Stimulated activated CD4-positive, alpha-beta T cell treated with anti-CD3 and anti-CD28 coated beads, Interleukin-4, amount 100 ng/mL, for 1 hour (primary cell): ENCODE results near the gene CDX2.
"Not testable (repeated sequence)": the region's sequence is repeated elsewhere in the genome, so short reads cannot be mapped to it uniquely, and the experiment has no call there.

Experiments used
- DNase-seq: peaks from one replicate; pipeline ENCODE4 v3.0.0-alpha.2; 2020

CDX2 gene

DNA sequence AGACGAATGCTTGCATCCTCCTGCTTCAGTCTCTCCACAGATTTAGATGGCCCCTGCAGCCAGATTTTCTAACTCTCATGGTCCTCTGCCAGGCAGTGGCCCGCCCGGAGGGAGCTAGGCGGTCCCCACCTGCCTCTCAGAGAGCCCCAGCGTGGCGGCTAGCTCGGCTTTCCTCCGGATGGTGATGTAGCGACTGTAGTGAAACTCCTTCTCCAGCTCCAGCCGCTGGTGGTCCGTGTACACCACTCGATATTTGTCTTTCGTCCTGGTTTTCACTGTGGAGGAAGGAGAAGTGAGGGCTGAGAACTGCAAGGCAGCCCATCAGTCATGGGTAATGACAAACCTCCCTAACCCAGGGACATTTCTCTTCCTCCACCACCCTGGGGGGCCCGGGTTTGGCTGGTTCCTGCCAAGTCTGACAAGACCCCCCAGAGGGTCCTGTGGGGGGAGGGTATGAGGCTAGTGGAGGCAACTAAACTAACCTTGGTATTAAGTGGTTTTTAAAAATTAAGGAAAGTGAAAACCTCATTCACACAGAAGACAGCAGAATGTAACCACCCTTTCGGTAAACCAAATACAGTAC is 4.3 kb downstream of the CDX2 start:
- DNase-seq = no peak

DNA sequence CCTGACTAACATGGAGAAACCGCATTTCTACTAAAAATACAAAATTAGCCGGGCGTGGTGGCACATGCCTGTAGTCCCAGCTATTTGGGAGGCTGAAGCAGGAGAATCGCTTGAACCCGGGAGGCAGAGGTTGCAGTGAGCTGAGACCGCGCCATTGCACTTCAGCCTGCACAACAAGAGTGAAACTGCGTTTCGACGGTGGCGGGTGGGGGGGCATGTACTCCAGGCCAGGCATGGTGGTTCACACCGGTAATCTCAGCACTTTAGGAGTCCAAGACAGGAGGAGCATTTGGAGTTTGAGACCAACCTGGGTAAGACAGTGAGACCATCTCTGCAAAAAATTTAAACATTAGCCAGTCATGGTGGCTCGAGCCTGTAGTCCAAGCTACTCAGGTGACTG is 4.9 kb downstream of the CDX2 start:
- not testable (repeated sequence) for DNase-seq

DNA sequence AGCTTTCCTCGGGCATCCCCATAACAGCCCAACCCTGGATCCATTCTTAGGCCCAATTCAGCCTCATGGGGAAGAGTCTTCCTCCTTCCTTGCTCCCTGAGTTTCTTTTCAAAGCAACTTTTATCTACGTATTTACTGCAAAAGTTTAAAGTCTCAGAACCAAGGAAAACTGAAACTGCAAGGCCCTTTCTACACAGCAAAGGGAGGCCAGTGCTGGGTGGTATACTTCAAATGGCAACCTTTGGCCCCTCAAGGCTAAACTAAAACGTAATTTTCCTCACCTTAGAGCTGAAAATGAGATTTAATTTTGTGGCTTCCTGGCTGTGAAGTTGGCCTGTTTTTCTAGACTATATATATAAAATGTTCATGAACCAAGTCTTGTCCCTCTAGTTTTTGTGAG is 5.6 kb downstream of the CDX2 start:
- DNase-seq = no peak

DNA sequence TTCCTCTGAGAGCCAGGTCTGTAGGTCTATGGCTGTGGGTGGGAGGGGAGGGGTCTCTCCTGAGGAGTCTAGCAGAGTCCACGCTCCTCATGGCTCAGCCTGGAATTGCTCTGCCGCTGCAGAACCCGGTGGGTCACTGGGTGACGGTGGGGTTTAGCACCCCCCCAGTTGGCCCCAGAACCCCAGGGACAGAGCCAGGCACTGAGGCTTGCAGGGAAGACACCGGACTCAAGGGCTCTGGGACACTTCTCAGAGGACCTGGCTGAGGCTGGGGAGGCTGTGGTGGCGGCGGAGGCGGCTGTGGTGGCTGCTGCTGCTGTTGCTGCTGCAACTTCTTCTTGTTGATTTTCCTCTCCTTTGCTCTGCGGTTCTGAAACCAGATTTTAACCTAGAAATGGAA is 6.1 kb downstream of the CDX2 start:
- no peak for DNase-seq

DNA sequence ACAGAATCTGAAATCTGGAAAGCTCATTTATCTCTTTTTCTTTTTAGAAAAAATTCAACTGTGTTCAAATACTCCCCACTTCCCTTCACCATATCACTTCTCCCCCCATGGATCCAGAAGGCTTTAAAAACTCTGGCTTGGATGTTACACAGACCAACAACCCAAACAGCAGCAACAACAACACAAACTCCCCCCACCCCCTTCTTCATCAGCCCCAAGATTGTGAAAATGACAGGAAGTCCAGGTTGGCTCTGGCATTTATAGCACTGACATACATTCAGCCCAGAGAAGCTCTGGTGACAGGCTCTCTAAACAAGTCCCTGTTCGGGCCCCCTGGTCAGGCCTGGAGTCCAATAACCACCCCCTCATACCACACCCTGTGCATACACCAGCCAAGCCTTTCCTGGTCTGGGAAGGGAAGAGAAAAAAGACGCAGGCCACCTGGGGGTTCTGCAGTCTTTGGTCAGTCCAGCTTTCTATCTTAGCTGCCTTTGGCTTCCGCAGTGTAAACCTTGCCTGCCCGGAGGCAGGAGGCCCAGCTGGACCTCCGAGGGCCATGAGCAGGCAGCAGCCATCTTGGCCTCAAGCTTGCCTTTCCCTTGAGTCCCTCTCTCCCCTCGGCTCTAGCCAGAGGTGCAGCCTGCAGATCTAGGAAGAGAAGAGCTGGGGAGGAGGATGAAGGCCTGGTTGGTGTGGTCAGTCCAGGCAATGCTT is 6.8 kb downstream of the CDX2 start:
- DNase-seq = no peak

DNA sequence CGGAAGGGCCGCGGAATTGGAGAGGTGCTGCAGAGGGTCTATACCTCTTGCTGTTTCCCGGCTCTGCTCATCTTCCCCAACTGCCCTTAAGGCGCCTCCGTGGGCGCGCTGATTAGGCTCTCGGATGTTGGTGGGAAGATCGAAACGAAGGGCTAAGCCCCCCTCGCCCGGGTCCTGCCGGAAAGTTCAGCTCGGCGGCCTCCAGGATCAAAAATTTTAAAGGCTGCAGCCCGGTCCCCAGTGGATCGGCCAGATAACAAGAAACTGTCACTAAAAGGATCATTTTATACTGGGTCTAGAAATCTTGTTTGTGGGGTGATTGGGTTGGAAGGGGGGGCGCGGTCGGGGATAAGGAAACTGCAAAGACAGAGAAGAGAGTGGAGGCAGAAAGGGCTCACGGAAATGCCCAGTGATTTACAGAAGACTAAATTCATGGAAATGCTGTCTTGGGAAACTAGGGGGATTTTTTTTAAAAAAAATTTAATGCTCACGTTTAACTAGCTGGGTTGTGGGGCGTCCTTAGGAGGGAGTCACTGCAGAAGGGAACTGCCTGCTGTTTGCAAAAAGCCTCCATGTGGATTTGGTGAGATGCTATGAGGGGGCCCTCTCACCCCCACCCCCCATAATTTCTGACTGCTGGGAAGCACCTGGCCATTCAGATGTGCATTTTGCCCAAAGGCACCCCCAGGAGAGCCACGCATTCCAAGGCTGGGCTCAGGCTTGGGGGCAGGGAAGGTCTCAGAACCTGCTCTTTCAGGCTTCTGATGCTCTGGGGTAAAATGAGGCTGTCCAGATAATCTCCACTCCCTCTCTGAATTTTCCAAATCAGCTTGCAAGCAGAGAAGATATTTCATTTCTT is 7.7 kb downstream of the CDX2 start:
- DNase-seq = no peak

DNA sequence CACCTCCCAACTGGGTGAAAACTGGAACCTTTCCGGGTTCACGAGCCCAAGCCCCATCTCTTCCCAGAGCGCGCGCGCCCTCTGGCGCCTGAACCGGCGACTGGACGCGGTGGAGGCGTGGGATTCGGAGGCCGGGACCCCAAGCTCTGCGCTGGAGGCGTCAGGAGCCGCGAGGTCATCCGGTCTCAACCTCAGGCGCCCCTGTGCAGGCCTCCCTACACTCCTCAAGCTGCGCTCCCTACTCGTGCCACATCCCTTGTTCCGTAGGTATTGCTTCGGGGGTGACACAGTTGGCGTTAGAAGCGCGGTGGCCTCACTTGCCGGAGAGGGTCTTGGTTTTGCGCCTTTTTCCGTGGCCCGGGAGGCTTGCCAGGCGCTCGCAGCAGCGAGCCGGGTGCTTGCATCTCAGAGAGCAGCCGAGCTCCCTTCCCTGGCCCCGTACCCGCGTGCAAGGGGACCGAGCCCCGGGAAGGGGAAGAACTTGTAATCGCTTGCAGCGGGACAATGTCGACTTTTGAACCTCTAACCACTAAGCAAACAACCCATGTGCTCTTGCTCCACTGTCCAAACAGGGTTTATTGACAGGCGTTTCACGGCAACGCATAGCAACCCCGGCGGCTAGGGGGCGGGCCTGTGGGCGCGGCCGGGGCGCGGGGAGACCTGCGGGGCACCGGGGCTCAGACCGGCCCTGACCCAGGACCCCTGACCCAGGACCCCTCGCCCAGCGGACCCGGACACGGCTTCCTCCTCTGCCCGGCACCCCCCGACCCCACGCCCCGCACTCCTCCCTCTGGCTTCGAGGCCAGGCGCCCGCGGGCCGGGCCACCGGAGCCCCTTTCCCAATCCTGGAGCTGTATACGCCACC is 8.5 kb downstream of the CDX2 start:
- no peak for DNase-seq

DNA sequence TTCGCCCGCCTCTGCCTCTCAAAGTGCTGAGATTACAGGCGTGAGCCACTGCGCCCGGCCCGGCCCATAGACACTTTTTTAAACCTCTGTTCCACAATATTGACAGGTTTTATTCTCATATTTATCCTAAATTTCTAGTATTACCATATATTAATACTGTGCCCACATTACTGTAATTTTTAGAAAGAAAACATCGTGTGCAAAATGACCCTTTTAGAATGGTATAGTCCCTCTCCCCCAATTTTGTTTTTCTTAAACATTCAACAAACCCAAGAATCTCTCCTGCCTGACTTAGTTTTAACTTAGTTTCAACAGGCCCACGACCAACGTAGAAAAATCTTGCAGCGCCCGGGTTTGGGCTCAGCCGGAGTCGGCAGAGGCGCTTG is 9.1 kb downstream of the CDX2 start:
- no peak for DNase-seq

DNA sequence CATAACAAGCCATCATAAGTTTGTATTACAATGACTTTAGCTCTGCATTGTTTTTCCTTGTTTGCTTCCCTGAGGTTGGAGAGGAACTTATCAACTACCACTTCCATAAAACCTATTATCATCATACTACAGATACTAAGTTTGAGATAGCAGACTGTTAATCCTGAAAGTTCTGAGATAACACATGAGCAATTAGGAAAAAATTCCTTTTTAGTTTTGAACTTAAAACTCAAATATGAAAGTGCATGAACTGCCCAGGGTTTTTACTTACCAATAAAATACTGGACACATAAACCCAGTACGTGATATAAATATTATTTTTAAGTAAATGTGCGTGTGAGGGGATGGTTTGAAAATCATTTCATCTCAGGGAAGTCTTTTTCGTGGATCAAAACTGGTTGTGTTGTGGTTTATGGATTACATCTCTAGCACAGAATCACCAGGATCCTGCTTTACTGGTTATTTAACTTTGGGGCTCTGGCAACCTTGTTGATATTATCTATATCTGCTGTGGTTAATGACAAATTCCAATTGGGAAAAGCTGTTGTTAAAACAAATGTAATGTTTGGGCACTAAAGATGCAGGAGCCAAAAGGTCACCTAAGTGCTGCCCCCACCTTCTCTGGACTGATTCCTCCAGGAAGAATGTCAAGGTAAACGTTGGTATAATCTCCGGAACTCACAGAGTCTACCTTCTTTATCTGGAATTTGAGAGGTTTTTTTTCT is 12.4 kb downstream of the CDX2 start:
- no peak for DNase-seq

DNA sequence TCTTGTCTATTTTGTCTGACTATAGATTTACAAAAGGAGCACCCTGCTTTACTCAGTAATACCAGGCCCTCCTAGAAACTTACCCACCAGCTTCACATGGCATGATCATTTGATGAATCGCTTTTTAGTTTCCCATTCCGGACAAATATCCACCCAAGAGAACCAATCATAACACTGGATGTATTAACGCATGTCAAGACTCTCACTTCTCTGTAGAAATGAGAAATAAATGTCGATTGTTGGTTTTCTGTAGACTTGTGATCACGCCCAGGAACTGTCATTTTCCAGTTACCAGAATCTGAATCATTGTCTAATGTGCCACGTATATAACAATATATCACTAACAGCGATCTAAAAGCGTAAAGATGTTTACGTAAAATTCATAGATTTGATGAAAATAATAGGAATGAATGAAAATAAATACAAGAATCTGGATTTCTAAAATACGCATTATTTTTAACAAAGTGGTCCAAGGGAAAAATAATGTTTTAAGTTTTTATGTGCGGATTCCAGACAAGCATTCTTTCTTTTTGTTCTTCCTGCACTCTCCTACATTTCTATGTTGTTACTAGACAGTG is 14.0 kb downstream of the CDX2 start:
- no peak for DNase-seq

DNA sequence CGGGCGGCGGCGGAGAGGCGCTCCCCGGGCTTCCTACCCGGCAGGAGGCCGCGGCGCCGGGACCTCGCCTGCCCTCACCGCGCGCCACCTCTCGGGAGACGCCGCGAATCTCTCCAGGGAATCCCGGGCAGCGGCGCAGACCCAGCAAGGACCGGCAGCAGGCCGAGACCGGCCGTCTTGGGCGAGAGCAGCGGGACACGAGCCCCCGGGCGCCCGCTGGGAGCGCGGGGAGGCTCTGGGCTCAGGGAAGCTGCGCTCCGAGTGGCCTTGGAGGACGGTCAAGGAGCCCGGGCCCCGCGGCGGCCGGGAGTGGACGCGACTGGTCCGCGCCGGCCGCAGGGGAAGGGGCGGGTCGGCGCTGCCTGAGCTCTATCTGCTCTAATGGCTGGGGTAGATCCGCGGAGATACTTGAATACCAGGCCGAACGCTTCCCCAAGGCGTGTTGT is 14.7 kb downstream of the CDX2 start:
- DNase-seq = no peak

DNA sequence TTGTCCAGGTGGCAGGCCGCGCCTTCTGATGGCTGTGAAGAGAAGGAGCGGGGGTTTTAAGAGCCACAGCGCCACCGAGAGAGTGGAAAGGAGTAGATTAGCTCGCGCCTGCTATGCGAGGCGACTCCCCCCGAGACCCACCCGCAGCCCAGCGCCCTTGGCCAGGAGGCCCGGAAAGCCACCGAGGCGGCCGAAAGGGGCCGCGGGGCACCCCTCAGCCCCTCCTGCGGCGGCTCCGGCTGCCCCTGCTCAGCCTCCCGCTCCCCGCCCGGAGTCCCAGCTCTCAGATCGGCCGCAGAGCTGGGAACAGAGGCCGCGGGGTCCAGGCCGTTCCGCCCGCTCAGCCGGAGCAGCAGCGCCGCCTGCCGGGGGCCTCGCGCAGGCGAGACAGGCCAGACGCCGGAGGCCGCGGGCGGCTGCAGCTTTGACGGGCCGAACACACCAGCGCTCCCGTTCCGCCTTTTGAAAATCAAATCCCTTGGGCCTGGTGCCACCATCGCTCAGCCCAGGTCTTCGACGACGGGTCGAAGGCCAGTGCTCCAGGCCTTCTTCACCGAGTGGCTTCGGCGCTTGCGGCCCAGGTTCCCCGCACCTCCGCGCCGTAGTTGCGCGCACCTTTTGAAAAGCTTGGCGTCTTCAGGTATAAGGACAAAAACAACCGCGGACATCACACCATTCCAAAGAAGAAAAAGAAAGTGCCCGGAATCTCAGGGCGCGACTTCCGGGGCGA is 15.3 kb downstream of the CDX2 start:
- peak; percentile 69 for DNase-seq

DNA sequence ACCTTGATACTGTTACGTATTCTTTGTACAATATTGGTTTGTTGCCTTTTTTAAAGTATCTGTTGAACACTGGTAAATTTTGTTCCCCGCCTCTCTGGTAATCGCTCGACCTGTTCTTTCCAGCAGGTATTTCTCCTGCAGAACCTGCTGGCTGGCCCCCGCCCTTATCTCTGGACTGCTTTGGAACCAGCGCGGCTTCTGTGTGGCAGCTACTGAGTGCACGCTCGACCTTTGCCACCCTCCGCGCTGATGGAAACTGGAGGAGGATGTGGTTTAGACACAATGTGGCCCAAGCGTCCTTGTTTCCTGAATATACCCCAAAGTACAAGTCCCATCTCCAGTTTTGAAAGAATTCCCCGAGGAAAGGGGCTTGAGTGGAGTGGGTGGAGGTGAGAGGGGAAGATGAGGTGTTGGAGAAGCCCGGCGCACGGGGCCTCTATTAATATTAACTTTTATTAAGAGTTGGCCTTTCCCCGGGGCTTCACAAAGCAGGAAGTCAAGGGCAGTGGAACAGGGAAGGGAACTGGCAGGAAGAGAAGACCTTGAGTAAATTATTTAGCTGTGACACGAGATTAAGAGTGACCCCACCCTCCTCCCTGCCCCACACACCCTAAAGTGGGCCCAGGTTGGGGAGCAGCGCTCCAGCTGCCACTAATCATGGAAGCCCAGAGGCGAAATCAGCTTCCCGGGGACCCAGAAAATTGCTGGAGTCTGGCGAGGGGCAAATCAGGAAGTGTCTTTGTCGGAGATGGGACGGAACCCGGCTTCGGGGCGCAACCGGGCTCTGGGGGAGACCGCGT is 16.0 kb downstream of the CDX2 start:
- no peak for DNase-seq

DNA sequence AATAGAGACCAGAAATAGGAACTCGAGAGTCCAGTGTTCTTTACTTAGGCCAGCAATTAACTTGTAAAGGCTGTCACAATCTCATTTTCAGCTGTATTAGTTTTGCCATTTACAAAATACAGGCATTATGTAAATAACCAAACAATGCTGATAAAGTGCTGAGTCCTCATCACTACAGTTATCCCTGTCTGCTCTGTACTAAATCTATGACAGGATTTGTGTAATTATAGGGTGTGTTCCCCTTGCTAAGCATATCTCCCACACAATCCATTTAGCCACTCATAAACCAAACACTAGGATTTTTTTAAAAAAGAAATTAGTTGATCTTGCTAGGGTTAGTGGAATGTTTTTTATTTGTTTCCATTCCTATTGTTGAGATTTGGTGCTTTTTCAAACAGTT is 26.1 kb downstream of the CDX2 start:
- DNase-seq = no peak

DNA sequence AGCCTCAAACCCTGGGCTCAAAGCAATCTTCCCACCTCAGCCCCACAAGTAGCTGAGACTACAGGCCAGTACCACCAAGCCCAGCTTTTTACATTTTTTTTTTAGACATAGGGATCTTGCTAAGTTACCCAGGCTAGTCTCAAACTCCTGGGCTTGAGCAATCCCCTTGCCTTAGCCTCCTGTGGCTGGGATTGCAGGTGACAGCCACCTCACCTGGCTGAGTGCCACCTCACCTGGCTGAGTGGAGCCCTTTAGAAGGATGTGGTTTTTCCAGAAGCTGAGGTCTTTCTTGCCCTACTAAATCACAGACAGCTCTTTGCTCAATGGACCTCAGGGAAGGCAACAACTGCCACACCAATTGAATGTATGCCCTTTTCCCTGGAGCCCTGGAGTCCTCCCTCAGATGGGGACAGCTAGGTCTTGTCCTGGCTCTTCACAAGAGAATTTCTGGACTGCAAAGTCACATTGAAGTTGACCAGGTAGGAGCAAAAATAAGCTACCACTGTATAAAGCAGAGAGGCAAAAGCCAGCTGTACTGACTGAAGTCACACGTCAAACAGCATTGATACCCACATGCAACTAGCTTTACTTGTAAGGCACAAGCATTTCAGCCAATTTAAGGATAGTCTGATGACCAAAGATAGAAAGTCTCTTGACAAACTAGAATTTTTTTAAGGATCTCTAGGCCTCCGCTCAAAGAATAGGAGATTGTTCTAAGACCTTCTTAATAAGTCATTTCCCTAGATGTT is 35.4 kb downstream of the CDX2 start:
- no peak for DNase-seq

DNA sequence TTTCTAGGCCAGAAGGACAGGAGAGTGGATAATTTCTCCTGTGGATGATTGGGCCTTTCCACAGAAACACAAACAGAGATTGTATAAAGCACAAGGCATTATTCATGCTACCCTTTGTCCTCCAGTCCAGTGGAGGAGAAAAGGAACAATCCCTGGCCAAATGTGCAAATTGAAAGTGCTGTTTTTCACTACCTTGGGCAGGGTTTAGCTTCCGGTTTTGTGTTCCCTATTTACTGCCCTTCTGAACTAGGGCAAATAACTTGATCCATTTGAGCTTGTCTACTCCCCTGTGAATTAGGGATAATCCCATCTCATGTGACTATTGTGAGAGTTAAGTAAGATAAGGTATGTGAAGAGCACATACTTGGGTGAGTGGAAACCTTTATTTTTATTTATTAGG is 36.0 kb downstream of the CDX2 start:
- DNase-seq = no peak

DNA sequence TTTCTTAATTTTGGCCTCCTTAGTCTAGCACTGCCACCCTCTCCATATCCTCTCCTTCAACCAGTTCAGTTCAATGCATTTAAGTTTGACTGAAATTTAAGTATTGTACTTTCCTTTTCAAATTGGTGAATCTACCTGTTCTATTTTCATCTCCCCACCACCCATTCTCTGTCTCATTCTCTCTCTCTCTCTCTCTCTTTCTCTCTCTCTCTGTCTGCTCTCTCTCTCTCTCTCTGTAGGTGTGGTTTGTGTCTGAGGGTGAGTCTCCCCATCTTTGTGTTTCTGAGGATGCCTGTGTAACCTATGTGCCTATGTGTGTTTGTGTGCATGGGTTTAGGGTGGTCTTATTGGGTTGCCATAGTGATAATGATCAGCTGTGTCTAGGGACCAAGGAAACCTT is 39.2 kb downstream of the CDX2 start:
- DNase-seq = no peak

DNA sequence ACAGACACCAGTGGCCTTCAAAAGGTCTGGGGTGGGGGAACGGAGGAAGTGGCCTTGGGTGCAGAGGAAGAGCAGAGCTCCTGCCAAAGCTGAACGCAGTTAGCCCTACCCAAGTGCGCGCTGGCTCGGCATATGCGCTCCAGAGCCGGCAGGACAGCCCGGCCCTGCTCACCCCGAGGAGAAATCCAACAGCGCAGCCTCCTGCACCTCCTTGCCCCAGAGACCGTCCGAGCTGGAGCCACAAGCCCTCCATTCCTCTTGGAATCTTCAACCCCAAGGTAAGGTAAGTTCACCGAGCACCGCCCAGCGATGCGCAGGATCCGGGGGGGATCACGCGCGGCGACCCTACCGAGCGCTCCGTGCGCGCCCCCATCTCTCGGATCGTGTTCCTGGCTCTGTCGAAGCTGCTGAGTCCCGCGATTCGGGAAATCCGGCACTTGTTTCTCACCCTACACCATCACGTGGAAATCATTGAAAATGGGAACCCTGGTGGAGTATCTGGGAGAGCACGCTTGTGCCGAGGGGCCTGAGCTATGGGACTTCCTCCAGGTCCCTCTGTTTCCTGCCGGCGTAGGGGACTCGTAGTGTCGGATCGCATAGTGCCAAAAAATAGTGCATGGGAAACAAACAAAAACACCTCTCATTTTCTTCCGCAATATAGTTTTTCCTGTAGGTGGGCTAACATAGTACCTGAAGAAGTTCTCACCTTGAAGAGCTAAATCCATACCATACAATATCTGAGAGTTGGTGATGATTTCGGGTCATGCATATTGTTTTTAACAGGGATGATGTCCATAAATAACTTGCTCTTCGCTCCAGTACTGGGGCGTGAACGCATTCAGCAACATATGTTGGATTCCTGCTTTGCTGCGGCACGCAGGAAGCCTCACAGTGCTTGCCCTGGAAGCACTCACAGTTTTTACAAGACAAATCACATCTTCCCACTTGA is 40.0 kb downstream of the CDX2 start:
- no peak for DNase-seq
